ENCODE measurements around the gene TIMP2. TPM values are rescaled to one million over a fixed set of nuclear protein-coding genes. Genes with fewer than 3 reads are reported as not detected.
"Not testable (repeated sequence)": the region's sequence is repeated elsewhere in the genome, so short reads cannot be mapped to it uniquely, and the experiment has no call there.

The TIMP2 gene
- total and polyA plus RNA-seq, 2 of the 4 experiments (the other 2 are of a cell fraction) = 43.9 to 416 TPM

GRCh38 chr17:78876954-78877517 is 48.2 kb downstream of the TIMP2 start:
- BruUV-seq (replicated peaks); ATAC-seq (ENCODE audit: low read depth); H2AK9ac ChIP-seq (replicated peaks; ENCODE audit: low read depth, low read length, poor library complexity); H2BK15ac ChIP-seq (ENCODE audit: low read depth, low read length); H3K4me3 ChIP-seq (ENCODE audit: insufficient read depth, low read depth, low read length); H2BK5ac ChIP-seq (ENCODE audit: low read depth, low read length, poor library complexity, severe bottlenecking); intact Hi-C loops (cut with micrococcal nuclease); H3K4me2 ChIP-seq (ENCODE audit: low read depth, low read length); H3K27ac ChIP-seq (ENCODE audit: insufficient read depth, low read length); DNase-seq; POLR2A ChIA-PET (ENCODE audit: unreplicated experiment); H4K8ac ChIP-seq (ENCODE audit: low read depth in 2 of 2, low read length in 2 of 2); in situ Hi-C loops (cut with MboI; ENCODE audit: low sequenced_read_pairs); H3K56ac ChIP-seq (ENCODE audit: extremely low read depth, insufficient read depth, low read length); H3K27me3 ChIP-seq (ENCODE audit: control insufficient read depth, insufficient read depth, low read length); H3K18ac ChIP-seq (ENCODE audit: low read depth, low read length); H3K14ac ChIP-seq (replicated peaks; ENCODE audit: low read depth, low read length); H2AFZ ChIP-seq (replicated peaks; ENCODE audit: low read length, poor library complexity); H3K4ac ChIP-seq (ENCODE audit: low read depth, low read length); H2BK20ac ChIP-seq (ENCODE audit: low read depth, low read length); H3K9ac ChIP-seq (ENCODE audit: low read depth, low read length); dilution Hi-C loops (cut with HindIII; ENCODE audit: low sequenced_read_pairs, unreplicated experiment); H3K9me3 ChIP-seq (ENCODE audit: control insufficient read depth, insufficient read depth, low read length); H2BK120ac ChIP-seq (ENCODE audit: low read depth, low read length); H4K5ac ChIP-seq (ENCODE audit: low read depth, low read length); H4K91ac ChIP-seq (ENCODE audit: insufficient read depth, low read depth, low read length): not testable (repeated sequence)
- Histone ChIP-seq H3K4me1 (ENCODE audit: control insufficient read depth, insufficient read depth, low read length) (peaks cover 40% of the 10 kb centered on the region), H2AK5ac (ENCODE audit: low read depth, low read length) (peak overlapping the region; percentile 20; the same call in 1 of the 2 replicates), H3K9me1 (ENCODE audit: insufficient read depth, low read length) (peaks cover 55% of the 10 kb centered on the region), H3K36me3 (ENCODE audit: control insufficient read depth, insufficient read depth, low read length) (peaks cover 23% of the 10 kb centered on the region), H4K20me1 (ENCODE audit: insufficient read depth, low read length) (peaks cover 41% of the 10 kb centered on the region), H3K23ac (ENCODE audit: low read depth, low read length) (peak overlapping the region; percentile 65; the same call in 1 of the 2 replicates), H3K79me1 (ENCODE audit: low read depth in 1 of 2, low read length in 2 of 2) (peaks cover 41 to 90% of the 10 kb centered on the region in 2 experiments)
- CTCF ChIA-PET = interaction anchor here (0.9 kb wide), 1 partner anchor 95 kb away, joined by 6 read pairs; no protein-coding TSS in a partner anchor
- WGBS, 2 experiments (ENCODE audit: extremely low coverage in 2 of 2, insufficient read length in 1 of 2) = 100% methylated on average over 2 of the region's 8 CpGs; no CpG with 5 or more reads in 1 of the 2 experiments
